ENCODE measurements around the gene HTRA2. TPM values are rescaled to one million over a fixed set of nuclear protein-coding genes. Genes with fewer than 3 reads are reported as not detected.
A peak's percentile ranks its signal among the peaks of the same experiment; 100 is the strongest.

The HTRA2 gene
- total RNA-seq, 1 donor from 2014 or later: 38.1 TPM

GRCh38 chr2:74515271-74515980, 14.3 kb upstream of the HTRA2 start:
- DNase-seq (ENCODE audit: low read depth in 2 of 2): no peak

GRCh38 chr2:74515981-74516633, 13.6 kb upstream of the HTRA2 start:
- DNase-seq (ENCODE audit: low read depth in 2 of 2): peak; percentile 53 to 76

GRCh38 chr2:74516650-74517049, 13.1 kb upstream of the HTRA2 start:
- no peak for DNase-seq (ENCODE audit: low read depth in 2 of 2)

GRCh38 chr2:74522516-74522915, 7.2 kb upstream of the HTRA2 start:
- DNase-seq (ENCODE audit: low read depth in 2 of 2): no peak

- no peak for DNase-seq (ENCODE audit: low read depth in 2 of 2)
Measured at GRCh38 chr2:74524005-74524404, 5.7 kb upstream of the HTRA2 start.

GRCh38 chr2:74524955-74525716, 4.6 kb upstream of the HTRA2 start:
- no peak for DNase-seq (ENCODE audit: low read depth in 2 of 2)

- peak in 1 of 2 donors; percentile 43 for DNase-seq (ENCODE audit: low read depth in 2 of 2)
Measured at GRCh38 chr2:74525717-74526648, 3.8 kb upstream of the HTRA2 start, which contains the start of gene DQX1. Gene DQX1 (minus strand): TSS chr2:74526231. CDS start chr2:74525729, 502 bp downstream.

- no peak for DNase-seq (ENCODE audit: low read depth in 2 of 2)
Measured at GRCh38 chr2:74526649-74527230, 3.0 kb upstream of the HTRA2 start.

GRCh38 chr2:74527741-74528140, 2.0 kb upstream of the HTRA2 start:
- no peak for DNase-seq (ENCODE audit: low read depth in 2 of 2)

GRCh38 chr2:74528600-74529356, 955 bp upstream of the HTRA2 start:
- no peak for DNase-seq (ENCODE audit: low read depth in 2 of 2)

- DNase-seq (ENCODE audit: low read depth in 2 of 2): peak; percentile 68 to 78
Measured at GRCh38 chr2:74530239-74531187, 780 bp downstream of the HTRA2 start.

GRCh38 chr2:74531666-74532065, 1.9 kb downstream of the HTRA2 start:
- DNase-seq (ENCODE audit: low read depth in 2 of 2): no peak

GRCh38 chr2:74532222-74532621, 2.5 kb downstream of the HTRA2 start:
- DNase-seq (ENCODE audit: low read depth in 2 of 2): peak; percentile 67 to 69

- DNase-seq (ENCODE audit: low read depth in 2 of 2): no peak
Measured at GRCh38 chr2:74533464-74533863, 3.7 kb downstream of the HTRA2 start.

- DNase-seq (ENCODE audit: low read depth in 2 of 2): no peak
Measured at GRCh38 chr2:74534411-74534810, 4.7 kb downstream of the HTRA2 start.

GRCh38 chr2:74535440-74535965, 5.8 kb downstream of the HTRA2 start:
- no peak for DNase-seq (ENCODE audit: low read depth in 2 of 2)

GRCh38 chr2:74536166-74536950, 6.6 kb downstream of the HTRA2 start:
- no peak for DNase-seq (ENCODE audit: low read depth in 2 of 2)

- DNase-seq (ENCODE audit: low read depth in 2 of 2): no peak
Measured at GRCh38 chr2:74537140-74537539, 7.4 kb downstream of the HTRA2 start.
